GM23338 (cell line): ENCODE measurements around the gene GALNT16. TPM values are rescaled to one million over a fixed set of nuclear protein-coding genes. Genes with fewer than 3 reads are reported as not detected.

Experiments
- ATAC-seq: fragments of 200-7000 bp; cut with Tn5 transposase; 3 replicates; pipeline ENCODE4 v1.9.1; 2020
- DNase-seq: peaks from one replicate; pipeline ENCODE4 v3.0.0-alpha.2; 2015; ENCODE audit warnings: low spot score
- H2AFZ ChIP-seq: fragments of 200-600 bp; sonication (generic); 2 replicates; pipeline ENCODE4 v1.8.0; 2016; ENCODE audit warnings: antibody characterized with exemption, mild to moderate bottlenecking, moderate library complexity
- H3F3A ChIP-seq: fragments of 200-600 bp; sonication (generic); replicated peaks from 2 replicates; pipeline ENCODE4 v1.8.0; 2017; ENCODE audit warnings: antibody characterized with exemption, mixed run types, low read depth
- H3K27ac ChIP-seq: fragments of 200-600 bp; sonication (generic); 2 replicates; pipeline ENCODE4 v1.6.1; 2016; ENCODE audit warnings: low read depth
- H3K27me3 ChIP-seq: fragments of 200-600 bp; sonication (generic); 2 replicates; pipeline ENCODE4 v1.8.0; 2016; ENCODE audit warnings: mild to moderate bottlenecking, mixed run types, moderate library complexity; ENCODE audit not compliant: insufficient read depth
- H3K36me3 ChIP-seq: fragments of 200-600 bp; sonication (generic); 2 replicates; pipeline ENCODE4 v1.8.0; 2016; ENCODE audit warnings: mild to moderate bottlenecking; ENCODE audit not compliant: insufficient read depth
- H3K4me1 ChIP-seq: fragments of 200-600 bp; sonication (generic); 2 replicates; pipeline ENCODE4 v1.8.0; 2016; ENCODE audit warnings: mild to moderate bottlenecking, moderate library complexity; ENCODE audit not compliant: insufficient read depth
- H3K4me2 ChIP-seq: fragments of 200-600 bp; sonication (generic); 2 replicates; pipeline ENCODE4 v1.7.1; 2017; ENCODE audit warnings: mixed run types
- H3K4me3 ChIP-seq: fragments of 200-600 bp; sonication (generic); 2 replicates; pipeline ENCODE4 v1.6.1; 2016; ENCODE audit warnings: mixed run types
- H3K79me2 ChIP-seq: fragments of 200-600 bp; sonication (generic); replicated peaks from 2 replicates; pipeline ENCODE4 v1.8.0; 2017; ENCODE audit warnings: mild to moderate bottlenecking; ENCODE audit not compliant: insufficient read depth
- H3K9me2 ChIP-seq: fragments of 200-600 bp; sonication (generic); 2 replicates; pipeline ENCODE4 v1.8.0; 2017; ENCODE audit not compliant: insufficient read depth
- H4K20me1 ChIP-seq: fragments of 200-600 bp; sonication (generic); replicated peaks from 2 replicates; pipeline ENCODE4 v1.8.0; 2017; ENCODE audit warnings: mild to moderate bottlenecking; ENCODE audit not compliant: insufficient read depth
- H3K27ac Mint-ChIP-seq: 2 replicates; pipeline ENCODE4 v1.8.0; 2020; ENCODE audit warnings: inconsistent platforms, mild to moderate bottlenecking, moderate library complexity, mixed read lengths
- H3K27me3 Mint-ChIP-seq: 3 replicates; pipeline ENCODE4 v1.8.0; 2022; ENCODE audit warnings: low read depth, mild to moderate bottlenecking, moderate library complexity, mixed read lengths, inconsistent platforms; ENCODE audit not compliant: insufficient read depth, poor library complexity
- H3K36me3 Mint-ChIP-seq: 3 replicates; pipeline ENCODE4 v1.8.0; 2021; ENCODE audit warnings: low read depth, mild to moderate bottlenecking, inconsistent platforms, moderate library complexity, mixed read lengths
- H3K4me1 Mint-ChIP-seq: 3 replicates; pipeline ENCODE4 v1.8.0; 2020; ENCODE audit warnings: mild to moderate bottlenecking, inconsistent platforms, mixed read lengths
- H3K4me3 Mint-ChIP-seq: 3 replicates; pipeline ENCODE4 v1.8.0; 2021; ENCODE audit warnings: moderate library complexity, mild to moderate bottlenecking, inconsistent platforms, mixed read lengths
- H3K9me3 Mint-ChIP-seq: 3 replicates; pipeline ENCODE4 v1.8.0; 2020; ENCODE audit warnings: moderate library complexity, mild to moderate bottlenecking, inconsistent platforms, mixed read lengths
- CTCF ChIP-seq, 2 experiments: fragments of 200-600 bp in 1 of 2; sonication (generic) in 1 of 2; conservative IDR thresholded peaks; 2 replicates each; pipeline versions ENCODE4 v1.5.1 to v1.6.1; 2016 to 2017; ENCODE audit warnings: antibody characterized with exemption in 2 of 2, low read depth in 2 of 2, mild to moderate bottlenecking in 2 of 2, moderate library complexity in 1 of 2
- ETS1 ChIP-seq: IDR thresholded peaks from 2 replicates; pipeline ENCODE4 v1.6.1; 2016; ENCODE audit warnings: antibody characterized with exemption
- EZH2 ChIP-seq: fragments of 200-600 bp; sonication (generic); IDR thresholded peaks from one replicate; pipeline ENCODE4 v1.8.0; 2017; ENCODE audit warnings: antibody characterized with exemption, mild to moderate bottlenecking, low read depth; ENCODE audit not compliant: unreplicated experiment
- EZH2phosphoT487 ChIP-seq: fragments of 200-600 bp; sonication (generic); IDR thresholded peaks from one replicate; pipeline ENCODE4 v1.8.1; 2018; ENCODE audit warnings: antibody characterized with exemption; ENCODE audit not compliant: unreplicated experiment
- JUNB ChIP-seq: IDR thresholded peaks from one replicate; pipeline ENCODE4 v1.6.1; 2016; ENCODE audit warnings: antibody characterized with exemption; ENCODE audit not compliant: unreplicated experiment
- NANOG ChIP-seq: IDR thresholded peaks from 2 replicates; pipeline ENCODE4 v1.6.1; 2016; ENCODE audit warnings: antibody characterized with exemption, borderline replicate concordance
- POLR2AphosphoS5 ChIP-seq: IDR thresholded peaks from 2 replicates; pipeline ENCODE4 v1.6.1; 2016; ENCODE audit warnings: antibody characterized with exemption, low read depth
- REST ChIP-seq: IDR thresholded peaks from one replicate; pipeline ENCODE4 v1.6.1; 2018; ENCODE audit warnings: antibody characterized with exemption; ENCODE audit not compliant: unreplicated experiment
- ZNF114 ChIP-seq: fragments of 250-450 bp; sonication (Bioruptor Pico); IDR thresholded peaks from 2 replicates; pipeline ENCODE4 v1.5.0; 2020; ENCODE audit warnings: mild to moderate bottlenecking, moderate library complexity
- ZNF331 ChIP-seq: fragments of 250-450 bp; sonication (Bioruptor Pico); IDR thresholded peaks from 2 replicates; pipeline ENCODE4 v1.5.0; 2020; ENCODE audit warnings: low read depth, mild to moderate bottlenecking, moderate library complexity
- polyA plus RNA-seq: library from polyadenylated mRNA; unstranded; fragments of >200 nt; fragmentation: Nextera tagmentation; extraction: Ambion mirVana; gene quantifications from 2 replicates; pipeline ENCODE4 v1.2.1, GENCODE V29; 2016
- total RNA-seq: library from RNA; depleted of rRNA; stranded (reverse); fragments of >200 nt; shearing (Covaris generic); gene quantifications from 2 replicates; pipeline ENCODE4 v1.2.3, GENCODE V29; 2014

Gene GALNT16
- total and polyA plus RNA-seq, 2 experiments from 2014 or later: 1.5 to 2.9 TPM

- no peak for TF ChIP-seq REST
- TF ChIP-seq JUNB: no peak
- TF ChIP-seq ZNF114 (CRISPR knock-in tag): no peak
- TF ChIP-seq EZH2: no peak
- TF ChIP-seq NANOG: no peak
- TF ChIP-seq POLR2AphosphoS5: no peak
- no peak for TF ChIP-seq ZNF331 (CRISPR knock-in tag)
Measured at GRCh38 chr14:69314327-69314726, 54.4 kb downstream of the GALNT16 start (continued).

DNA sequence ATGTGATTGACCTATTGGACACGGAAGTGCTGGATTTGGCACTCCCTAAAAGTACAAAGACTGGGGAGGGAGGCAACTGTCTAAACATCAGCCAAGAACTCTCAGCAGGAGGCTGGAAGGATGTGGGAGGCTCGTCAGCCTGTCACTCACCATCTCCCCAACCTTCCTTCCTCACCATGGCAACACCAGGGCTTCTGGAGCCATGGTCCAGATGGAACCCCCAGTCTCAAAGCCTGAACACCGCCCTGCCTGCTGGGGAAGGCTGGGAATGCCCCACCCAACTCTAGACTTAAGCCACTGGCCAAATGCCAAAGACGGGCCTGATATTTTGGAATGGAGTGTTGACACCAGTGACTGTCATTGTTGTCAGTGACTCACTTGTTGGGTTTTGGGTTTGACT lies 55.3 kb downstream of the GALNT16 start:
- no peak overlapping the region for H3K4me3 Mint-ChIP-seq
- DNase-seq (no peak), ATAC-seq (no peak)
- H3K9me3 Mint-ChIP-seq: 0 out of 3 replicates have a peak, but pooled peaks cover 4% of the 10 kb centered on the region
- peaks cover 8% of the 10 kb centered on the region for H3K27me3 Mint-ChIP-seq
- H3K79me2 ChIP-seq: no peaks in the 10 kb centered on the region
- H2AFZ ChIP-seq: no peak overlapping the region
- H3F3A ChIP-seq: no peaks in the 10 kb centered on the region
- H3K4me3 ChIP-seq: no peak overlapping the region
- H3K27ac Mint-ChIP-seq: no peak overlapping the region
- no peaks in the 10 kb centered on the region for H4K20me1 ChIP-seq
- no peak overlapping the region for H3K27ac ChIP-seq
- no peaks in the 10 kb centered on the region for H3K36me3 ChIP-seq
- no peaks in the 10 kb centered on the region; the same call in 2 of the 3 replicates for H3K36me3 Mint-ChIP-seq
- peaks cover 20% of the 10 kb centered on the region for H3K4me1 Mint-ChIP-seq
- H3K4me1 ChIP-seq: no peaks in the 10 kb centered on the region; the same call in none of the 2 replicates
- H3K27me3 ChIP-seq: no peaks in the 10 kb centered on the region
- H3K9me2 ChIP-seq: peaks cover 18% of the 10 kb centered on the region; the same call in 1 of the 2 replicates
- no peak overlapping the region for H3K4me2 ChIP-seq
- TF ChIP-seq JUNB: no peak
- TF ChIP-seq ETS1: no peak
- TF ChIP-seq CTCF (conservative IDR thresholded peaks at IDR 0.05; ENCODE audit: low read depth in 2 of 2): no peak
- TF ChIP-seq REST: no peak
- TF ChIP-seq EZH2phosphoT487: no peak
